GM23338 (cell line): Measurements from ENCODE around the gene GPD2. TPM values are rescaled to one million over a fixed set of nuclear protein-coding genes. Genes with fewer than 3 reads are reported as not detected.

Experiments used
- ATAC-seq: fragments of 200-7000 bp; cut with Tn5 transposase; 3 replicates; pipeline ENCODE4 v1.9.1; 2020
- DNase-seq: peaks from one replicate; pipeline ENCODE4 v3.0.0-alpha.2; 2015; ENCODE audit warnings: low spot score
- H2AFZ ChIP-seq: fragments of 200-600 bp; sonication (generic); 2 replicates; pipeline ENCODE4 v1.8.0; 2016; ENCODE audit warnings: antibody characterized with exemption, mild to moderate bottlenecking, moderate library complexity
- H3F3A ChIP-seq: fragments of 200-600 bp; sonication (generic); replicated peaks from 2 replicates; pipeline ENCODE4 v1.8.0; 2017; ENCODE audit warnings: antibody characterized with exemption, mixed run types, low read depth
- H3K27ac ChIP-seq: fragments of 200-600 bp; sonication (generic); 2 replicates; pipeline ENCODE4 v1.6.1; 2016; ENCODE audit warnings: low read depth
- H3K27me3 ChIP-seq: fragments of 200-600 bp; sonication (generic); 2 replicates; pipeline ENCODE4 v1.8.0; 2016; ENCODE audit warnings: mild to moderate bottlenecking, mixed run types, moderate library complexity; ENCODE audit not compliant: insufficient read depth
- H3K36me3 ChIP-seq: fragments of 200-600 bp; sonication (generic); 2 replicates; pipeline ENCODE4 v1.8.0; 2016; ENCODE audit warnings: mild to moderate bottlenecking; ENCODE audit not compliant: insufficient read depth
- H3K4me1 ChIP-seq: fragments of 200-600 bp; sonication (generic); 2 replicates; pipeline ENCODE4 v1.8.0; 2016; ENCODE audit warnings: mild to moderate bottlenecking, moderate library complexity; ENCODE audit not compliant: insufficient read depth
- H3K4me2 ChIP-seq: fragments of 200-600 bp; sonication (generic); 2 replicates; pipeline ENCODE4 v1.7.1; 2017; ENCODE audit warnings: mixed run types
- H3K4me3 ChIP-seq: fragments of 200-600 bp; sonication (generic); 2 replicates; pipeline ENCODE4 v1.6.1; 2016; ENCODE audit warnings: mixed run types
- H3K79me2 ChIP-seq: fragments of 200-600 bp; sonication (generic); replicated peaks from 2 replicates; pipeline ENCODE4 v1.8.0; 2017; ENCODE audit warnings: mild to moderate bottlenecking; ENCODE audit not compliant: insufficient read depth
- H3K9me2 ChIP-seq: fragments of 200-600 bp; sonication (generic); 2 replicates; pipeline ENCODE4 v1.8.0; 2017; ENCODE audit not compliant: insufficient read depth
- H4K20me1 ChIP-seq: fragments of 200-600 bp; sonication (generic); replicated peaks from 2 replicates; pipeline ENCODE4 v1.8.0; 2017; ENCODE audit warnings: mild to moderate bottlenecking; ENCODE audit not compliant: insufficient read depth
- H3K27ac Mint-ChIP-seq: 2 replicates; pipeline ENCODE4 v1.8.0; 2020; ENCODE audit warnings: inconsistent platforms, mild to moderate bottlenecking, moderate library complexity, mixed read lengths
- H3K27me3 Mint-ChIP-seq: 3 replicates; pipeline ENCODE4 v1.8.0; 2022; ENCODE audit warnings: low read depth, mild to moderate bottlenecking, moderate library complexity, mixed read lengths, inconsistent platforms; ENCODE audit not compliant: insufficient read depth, poor library complexity
- H3K36me3 Mint-ChIP-seq: 3 replicates; pipeline ENCODE4 v1.8.0; 2021; ENCODE audit warnings: low read depth, mild to moderate bottlenecking, inconsistent platforms, moderate library complexity, mixed read lengths
- H3K4me1 Mint-ChIP-seq: 3 replicates; pipeline ENCODE4 v1.8.0; 2020; ENCODE audit warnings: mild to moderate bottlenecking, inconsistent platforms, mixed read lengths
- H3K4me3 Mint-ChIP-seq: 3 replicates; pipeline ENCODE4 v1.8.0; 2021; ENCODE audit warnings: moderate library complexity, mild to moderate bottlenecking, inconsistent platforms, mixed read lengths
- H3K9me3 Mint-ChIP-seq: 3 replicates; pipeline ENCODE4 v1.8.0; 2020; ENCODE audit warnings: moderate library complexity, mild to moderate bottlenecking, inconsistent platforms, mixed read lengths
- EZH2 ChIP-seq: fragments of 200-600 bp; sonication (generic); IDR thresholded peaks from one replicate; pipeline ENCODE4 v1.8.0; 2017; ENCODE audit warnings: antibody characterized with exemption, mild to moderate bottlenecking, low read depth; ENCODE audit not compliant: unreplicated experiment
- EZH2phosphoT487 ChIP-seq: fragments of 200-600 bp; sonication (generic); IDR thresholded peaks from one replicate; pipeline ENCODE4 v1.8.1; 2018; ENCODE audit warnings: antibody characterized with exemption; ENCODE audit not compliant: unreplicated experiment
- JUNB ChIP-seq: IDR thresholded peaks from one replicate; pipeline ENCODE4 v1.6.1; 2016; ENCODE audit warnings: antibody characterized with exemption; ENCODE audit not compliant: unreplicated experiment
- NANOG ChIP-seq: IDR thresholded peaks from 2 replicates; pipeline ENCODE4 v1.6.1; 2016; ENCODE audit warnings: antibody characterized with exemption, borderline replicate concordance
- POLR2AphosphoS5 ChIP-seq: IDR thresholded peaks from 2 replicates; pipeline ENCODE4 v1.6.1; 2016; ENCODE audit warnings: antibody characterized with exemption, low read depth
- STAT1 ChIP-seq: IDR thresholded peaks from one replicate; pipeline ENCODE4 v1.6.1; 2016; ENCODE audit warnings: antibody characterized with exemption; ENCODE audit not compliant: unreplicated experiment
- ZNF114 ChIP-seq: fragments of 250-450 bp; sonication (Bioruptor Pico); IDR thresholded peaks from 2 replicates; pipeline ENCODE4 v1.5.0; 2020; ENCODE audit warnings: mild to moderate bottlenecking, moderate library complexity
- ZNF331 ChIP-seq: fragments of 250-450 bp; sonication (Bioruptor Pico); IDR thresholded peaks from 2 replicates; pipeline ENCODE4 v1.5.0; 2020; ENCODE audit warnings: low read depth, mild to moderate bottlenecking, moderate library complexity
- polyA plus RNA-seq: library from polyadenylated mRNA; unstranded; fragments of >200 nt; fragmentation: Nextera tagmentation; extraction: Ambion mirVana; gene quantifications from 2 replicates; pipeline ENCODE4 v1.2.1, GENCODE V29; 2016
- total RNA-seq: library from RNA; depleted of rRNA; stranded (reverse); fragments of >200 nt; shearing (Covaris generic); gene quantifications from 2 replicates; pipeline ENCODE4 v1.2.3, GENCODE V29; 2014
- TF ChIP-seq, protein P1 (sequence below): IDR thresholded peaks from one replicate; pipeline ENCODE4 v1.6.1; 2018; ENCODE audit warnings: antibody characterized with exemption; ENCODE audit not compliant: unreplicated experiment

GPD2 gene
- total and polyA plus RNA-seq, 2 experiments from 2014 or later = 9.4 to 67.4 TPM

DNA sequence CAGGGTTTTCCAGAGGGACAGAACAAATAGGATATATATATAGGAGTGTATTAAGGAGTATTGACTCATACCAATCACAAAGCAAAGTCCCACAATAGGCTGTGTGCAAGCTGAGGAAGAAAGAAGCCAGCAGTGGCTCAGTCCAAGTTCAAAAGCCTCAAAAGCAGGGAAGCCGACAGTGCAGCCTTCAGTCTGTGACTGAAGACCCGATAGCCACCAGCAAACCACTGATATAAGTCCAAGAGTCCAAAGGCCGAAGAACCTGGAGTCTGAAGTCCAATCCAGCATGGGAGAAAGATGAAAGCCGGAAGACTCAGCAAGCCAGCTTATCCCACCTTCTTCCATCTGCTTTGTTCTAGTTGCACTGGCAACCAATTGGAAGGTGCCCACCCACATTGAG, 39.0 kb upstream of the GPD2 start:
- H2AFZ ChIP-seq = no peak overlapping the region
- H4K20me1 ChIP-seq = no peaks in the 10 kb centered on the region
- H3K4me1 Mint-ChIP-seq = peaks cover 15% of the 10 kb centered on the region
- H3K79me2 ChIP-seq = no peaks in the 10 kb centered on the region
- H3K9me2 ChIP-seq = no peaks in the 10 kb centered on the region; the same call in 1 of the 2 replicates
- DNase-seq = no peak
- 0 out of 3 replicates have a peak, but pooled peaks cover 7% of the 10 kb centered on the region for H3K36me3 Mint-ChIP-seq
- H3K4me1 ChIP-seq = no peaks in the 10 kb centered on the region
- ATAC-seq = no peak
- peaks cover 8% of the 10 kb centered on the region for H3K9me3 Mint-ChIP-seq
- no peak overlapping the region for H3K4me3 Mint-ChIP-seq
- H3K27me3 Mint-ChIP-seq = peaks cover 22% of the 10 kb centered on the region
- TF ChIP-seq JUNB (no peak), NANOG (no peak), ZNF331 (CRISPR knock-in tag) (no peak), POLR2AphosphoS5 (no peak), EZH2 (no peak)
- TF ChIP-seq, protein P1, sequence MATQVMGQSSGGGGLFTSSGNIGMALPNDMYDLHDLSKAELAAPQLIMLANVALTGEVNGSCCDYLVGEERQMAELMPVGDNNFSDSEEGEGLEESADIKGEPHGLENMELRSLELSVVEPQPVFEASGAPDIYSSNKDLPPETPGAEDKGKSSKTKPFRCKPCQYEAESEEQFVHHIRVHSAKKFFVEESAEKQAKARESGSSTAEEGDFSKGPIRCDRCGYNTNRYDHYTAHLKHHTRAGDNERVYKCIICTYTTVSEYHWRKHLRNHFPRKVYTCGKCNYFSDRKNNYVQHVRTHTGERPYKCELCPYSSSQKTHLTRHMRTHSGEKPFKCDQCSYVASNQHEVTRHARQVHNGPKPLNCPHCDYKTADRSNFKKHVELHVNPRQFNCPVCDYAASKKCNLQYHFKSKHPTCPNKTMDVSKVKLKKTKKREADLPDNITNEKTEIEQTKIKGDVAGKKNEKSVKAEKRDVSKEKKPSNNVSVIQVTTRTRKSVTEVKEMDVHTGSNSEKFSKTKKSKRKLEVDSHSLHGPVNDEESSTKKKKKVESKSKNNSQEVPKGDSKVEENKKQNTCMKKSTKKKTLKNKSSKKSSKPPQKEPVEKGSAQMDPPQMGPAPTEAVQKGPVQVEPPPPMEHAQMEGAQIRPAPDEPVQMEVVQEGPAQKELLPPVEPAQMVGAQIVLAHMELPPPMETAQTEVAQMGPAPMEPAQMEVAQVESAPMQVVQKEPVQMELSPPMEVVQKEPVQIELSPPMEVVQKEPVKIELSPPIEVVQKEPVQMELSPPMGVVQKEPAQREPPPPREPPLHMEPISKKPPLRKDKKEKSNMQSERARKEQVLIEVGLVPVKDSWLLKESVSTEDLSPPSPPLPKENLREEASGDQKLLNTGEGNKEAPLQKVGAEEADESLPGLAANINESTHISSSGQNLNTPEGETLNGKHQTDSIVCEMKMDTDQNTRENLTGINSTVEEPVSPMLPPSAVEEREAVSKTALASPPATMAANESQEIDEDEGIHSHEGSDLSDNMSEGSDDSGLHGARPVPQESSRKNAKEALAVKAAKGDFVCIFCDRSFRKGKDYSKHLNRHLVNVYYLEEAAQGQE = no peak
- no peak overlapping the region for H3K27ac Mint-ChIP-seq
- no peak overlapping the region for H3K4me2 ChIP-seq
- no peaks in the 10 kb centered on the region for H3F3A ChIP-seq
- H3K27me3 ChIP-seq = peaks cover 20% of the 10 kb centered on the region
- H3K27ac ChIP-seq = no peak overlapping the region
- H3K4me3 ChIP-seq = no peak overlapping the region
- H3K36me3 ChIP-seq = no peaks in the 10 kb centered on the region

DNA sequence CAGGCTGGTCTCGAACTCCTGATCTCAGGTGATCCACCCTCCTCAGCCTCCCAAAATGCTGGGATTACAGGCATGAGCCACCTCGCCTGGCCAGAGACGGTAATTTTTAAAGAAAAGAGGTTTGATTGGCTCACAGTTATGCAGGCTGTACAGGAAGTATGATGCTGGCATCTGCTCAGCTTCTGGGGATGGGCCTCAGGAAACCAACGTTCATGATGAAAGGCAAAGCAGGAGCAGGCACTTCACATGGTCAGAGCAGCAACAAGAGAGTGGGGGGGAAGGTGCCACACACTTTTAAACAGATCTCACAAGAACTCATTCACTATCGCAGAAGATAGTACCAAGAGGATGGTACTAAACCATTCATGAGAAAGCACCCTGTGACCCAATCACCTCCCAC, 38.0 kb upstream of the GPD2 start:
- DNase-seq = no peak
- Histone ChIP-seq H3K4me2 (no peak overlapping the region), H3K9me2 (no peaks in the 10 kb centered on the region; the same call in 1 of the 2 replicates), H3F3A (no peaks in the 10 kb centered on the region), H2AFZ (no peak overlapping the region), H3K79me2 (no peaks in the 10 kb centered on the region), H3K27me3 (peaks cover 20% of the 10 kb centered on the region), H4K20me1 (no peaks in the 10 kb centered on the region), H3K4me3 (no peak overlapping the region), H3K4me1 (no peaks in the 10 kb centered on the region), H3K36me3 (no peaks in the 10 kb centered on the region), H3K27ac (no peak overlapping the region)
- no peak for ATAC-seq
- no peak overlapping the region for H3K4me3 Mint-ChIP-seq
- H3K27me3 Mint-ChIP-seq = peaks cover 22% of the 10 kb centered on the region
- H3K27ac Mint-ChIP-seq = no peak overlapping the region
- H3K36me3 Mint-ChIP-seq = 0 out of 3 replicates have a peak, but pooled peaks cover 7% of the 10 kb centered on the region
- TF ChIP-seq EZH2 = no peak
- no peak for TF ChIP-seq STAT1
- TF ChIP-seq ZNF114 = no peak
- TF ChIP-seq POLR2AphosphoS5 = no peak
- TF ChIP-seq EZH2phosphoT487 = no peak
- H3K4me1 Mint-ChIP-seq = peaks cover 15% of the 10 kb centered on the region
- H3K9me3 Mint-ChIP-seq = peaks cover 8% of the 10 kb centered on the region
